HEK293T (cell line): Measurements from ENCODE around the gene NFIA.

Source experiments
- CTCF ChIA-PET: fragments of 350-600 bp; formaldehyde crosslinking; extraction: SDS; loops from one replicate; lab custom pipeline; 2021; ENCODE audit warnings: antibody characterized with exemption, inconsistent platforms; lab: Yijun Ruan, JAX
- POLR2A ChIA-PET: fragments of 350-600 bp; formaldehyde crosslinking; extraction: SDS; loops from one replicate; lab custom pipeline; 2020; ENCODE audit warnings: antibody characterized with exemption, inconsistent platforms; lab: Yijun Ruan, JAX
- DNase-seq: peaks from one replicate; pipeline ENCODE4 v3.0.0; 2012; ENCODE audit warnings: mixed read lengths; ENCODE audit errors: extremely low spot score
- ARNT ChIP-seq: fragments of 450-650 bp; IDR thresholded peaks from 2 replicates; pipeline ENCODE4 v1.6.1; 2017; ENCODE audit warnings: mild to moderate bottlenecking
- BHLHE40 ChIP-seq: fragments of 450-650 bp; IDR thresholded peaks from 2 replicates; pipeline ENCODE4 v1.6.1; 2016; ENCODE audit warnings: mild to moderate bottlenecking, moderate library complexity, borderline replicate concordance
- CTBP1 ChIP-seq: fragments of 450-650 bp; IDR thresholded peaks from 2 replicates; pipeline ENCODE4 v1.6.1; 2016; ENCODE audit warnings: borderline replicate concordance
- ELF4 ChIP-seq: fragments of 450-650 bp; IDR thresholded peaks from 2 replicates; pipeline ENCODE4 v1.6.1; 2017; ENCODE audit warnings: antibody characterized with exemption
- FOXA1 ChIP-seq: fragments of 450-650 bp; IDR thresholded peaks from 2 replicates; pipeline ENCODE4 v1.6.1; 2016; ENCODE audit warnings: mild to moderate bottlenecking
- FOXK2 ChIP-seq: fragments of 450-650 bp; IDR thresholded peaks from 2 replicates; pipeline ENCODE4 v1.6.1; 2016; ENCODE audit warnings: mild to moderate bottlenecking
- FOXM1 ChIP-seq: fragments of 450-650 bp; IDR thresholded peaks from 2 replicates; pipeline ENCODE4 v1.6.1; 2017; ENCODE audit warnings: mild to moderate bottlenecking, borderline replicate concordance
- HDGF ChIP-seq: fragments of 450-650 bp; IDR thresholded peaks from 2 replicates; pipeline ENCODE4 v1.6.1; 2017; ENCODE audit warnings: antibody characterized with exemption, borderline replicate concordance
- L3MBTL2 ChIP-seq: fragments of 450-650 bp; conservative IDR thresholded peaks from 2 replicates; pipeline ENCODE4 v1.6.1; 2016; ENCODE audit warnings: mild to moderate bottlenecking
- LEF1 ChIP-seq: fragments of 450-650 bp; IDR thresholded peaks from 2 replicates; pipeline ENCODE4 v1.6.1; 2017; ENCODE audit warnings: mild to moderate bottlenecking, borderline replicate concordance
- NFRKB ChIP-seq: fragments of 450-650 bp; IDR thresholded peaks from 2 replicates; pipeline ENCODE4 v1.6.1; 2016; ENCODE audit warnings: mild to moderate bottlenecking, moderate library complexity
- PKNOX1 ChIP-seq: fragments of 450-650 bp; IDR thresholded peaks from 2 replicates; pipeline ENCODE4 v1.6.1; 2016
- SP1 ChIP-seq: fragments of 450-650 bp; IDR thresholded peaks from 2 replicates; pipeline ENCODE4 v1.6.1; 2017
- SUZ12 ChIP-seq: fragments of 450-650 bp; IDR thresholded peaks from 2 replicates; pipeline ENCODE4 v1.6.1; 2016; ENCODE audit warnings: mild to moderate bottlenecking
- TARDBP ChIP-seq: fragments of 450-650 bp; IDR thresholded peaks from 2 replicates; pipeline ENCODE4 v1.6.1; 2016
- ZNF384 ChIP-seq: fragments of 450-650 bp; IDR thresholded peaks from 2 replicates; pipeline ENCODE4 v1.6.1; 2016

The NFIA gene

DNA sequence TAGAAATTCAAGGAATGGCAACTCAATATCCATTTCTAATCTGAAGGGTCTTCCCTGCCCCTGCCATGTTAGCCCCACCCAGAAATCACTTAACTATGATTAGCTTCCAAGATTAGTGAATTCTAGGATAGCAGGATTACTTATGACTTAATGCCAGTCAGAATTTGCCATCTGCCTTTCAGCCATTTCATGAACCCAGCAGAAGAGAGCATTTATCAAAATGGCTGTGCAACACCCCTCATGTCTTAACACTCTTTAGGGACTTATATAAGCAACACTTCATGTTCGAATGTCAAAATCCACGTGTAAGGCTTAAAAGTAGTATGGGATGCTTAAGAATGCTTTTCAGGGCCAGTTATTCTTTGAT lies 288.5 kb downstream of the NFIA start:
- TF ChIP-seq BHLHE40 = no peak
- no peak for TF ChIP-seq HDGF
- no peak for TF ChIP-seq SUZ12
- TF ChIP-seq L3MBTL2 = no peak
- TF ChIP-seq FOXA1 = no peak
- no peak for TF ChIP-seq ARNT
- no peak for TF ChIP-seq ZNF384
- TF ChIP-seq PKNOX1 = no peak
- TF ChIP-seq SP1 = no peak
- TF ChIP-seq FOXM1 = no peak
- no peak for TF ChIP-seq LEF1
- no peak for TF ChIP-seq FOXK2
- TF ChIP-seq TARDBP = no peak
- ChIA-PET CTCF (no interaction called here), POLR2A (no interaction called here)
- DNase-seq = no peak

GRCh38 chr1:61372944-61373343 lies 290.6 kb downstream of the NFIA start:
- TF ChIP-seq ZNF384 (no peak), L3MBTL2 (no peak), FOXK2 (no peak), FOXM1 (no peak), HDGF (no peak), FOXA1 (no peak), SUZ12 (no peak), CTBP1 (no peak)
- no peak for DNase-seq
- CTCF ChIA-PET = interaction anchor here (0.7 kb wide), 1 partner anchor 140 kb away, joined by 3 read pairs; no protein-coding TSS in a partner anchor
- POLR2A ChIA-PET = no interaction called here

- no peak for DNase-seq
- POLR2A ChIA-PET = no interaction called here
- TF ChIP-seq BHLHE40 (no peak), TARDBP (no peak), FOXM1 (no peak), SUZ12 (no peak), L3MBTL2 (no peak), NFRKB (no peak), CTBP1 (no peak), ZNF384 (no peak), FOXA1 (no peak), HDGF (no peak)
- CTCF ChIA-PET = interaction anchor here (0.7 kb wide), 3 partner anchors 23 to 1775 kb away, joined by 3 to 7 read pairs (median 3); no protein-coding TSS in a partner anchor
These were observed 291.8 kb downstream of the NFIA start for GRCh38 chr1:61374156-61374555.

- CTCF ChIA-PET = interaction anchor here (0.7 kb wide), 1 partner anchor 8 kb away, joined by 3 read pairs; no protein-coding TSS in a partner anchor
- POLR2A ChIA-PET = no interaction called here
- no peak for DNase-seq
- TF ChIP-seq NFRKB (no peak), SUZ12 (no peak), ZNF384 (no peak), CTBP1 (no peak), SP1 (no peak), ELF4 (no peak), TARDBP (no peak), L3MBTL2 (no peak), ARNT (no peak), LEF1 (no peak), FOXA1 (no peak), HDGF (no peak), FOXM1 (no peak), BHLHE40 (no peak), PKNOX1 (no peak), FOXK2 (no peak)
These were observed 292.9 kb downstream of the NFIA start for GRCh38 chr1:61375082-61375880.

DNA sequence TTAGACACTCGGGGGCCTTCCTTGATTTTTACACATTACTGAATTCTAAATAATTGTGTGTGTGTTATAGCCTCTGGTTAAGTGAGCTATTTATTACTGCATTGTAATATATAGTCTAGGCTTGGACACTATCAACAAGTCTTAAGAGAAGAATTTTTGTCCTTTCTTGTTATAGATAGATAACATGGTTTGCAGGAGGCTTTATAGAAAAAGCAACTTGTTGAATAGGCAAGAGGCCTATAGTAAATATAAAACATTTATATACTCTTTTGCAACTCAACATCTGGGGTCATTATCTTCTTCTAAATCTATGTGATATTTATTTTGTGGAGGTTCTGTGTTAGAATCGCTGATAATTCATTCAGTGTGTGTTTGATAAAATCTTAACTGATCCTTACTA lies 293.8 kb downstream of the NFIA start:
- TF ChIP-seq HDGF (no peak), BHLHE40 (no peak), ELF4 (no peak), L3MBTL2 (no peak), PKNOX1 (no peak), TARDBP (no peak), LEF1 (no peak), FOXM1 (no peak), ARNT (no peak), CTBP1 (no peak), ZNF384 (no peak), SP1 (no peak), NFRKB (no peak), FOXA1 (no peak)
- ChIA-PET CTCF (no interaction called here), POLR2A (no interaction called here)
- no peak for DNase-seq
